Prostate gland (tissue), 2 donors: ENCODE data around the gene ACTRT2.

Source experiments
- POLR2A ChIP-seq: fragments of 450-650 bp; IDR thresholded peaks from one replicate; pipeline ENCODE4 v1.6.1; 2016; ENCODE audit warnings: antibody characterized with exemption, mild to moderate bottlenecking
- POLR2AphosphoS5 ChIP-seq: sonication (generic); formaldehyde crosslinking; IDR thresholded peaks from one replicate; pipeline ENCODE4 v1.6.1; 2017; ENCODE audit warnings: antibody characterized with exemption
- TF ChIP-seq, protein P1 (sequence below), 4 experiments: fragments of 200-600 bp in 2 of 4; fragments of 450-650 bp in 2 of 4; sonication (generic) in 2 of 4; IDR thresholded peaks; 1 replicate in 3 of 4; 2 replicates in 1 of 4; pipeline ENCODE4 v1.5.1; 2016 to 2019; ENCODE audit warnings: antibody characterized with exemption in 4 of 4, mild to moderate bottlenecking in 2 of 4, moderate library complexity in 2 of 4

DNA sequence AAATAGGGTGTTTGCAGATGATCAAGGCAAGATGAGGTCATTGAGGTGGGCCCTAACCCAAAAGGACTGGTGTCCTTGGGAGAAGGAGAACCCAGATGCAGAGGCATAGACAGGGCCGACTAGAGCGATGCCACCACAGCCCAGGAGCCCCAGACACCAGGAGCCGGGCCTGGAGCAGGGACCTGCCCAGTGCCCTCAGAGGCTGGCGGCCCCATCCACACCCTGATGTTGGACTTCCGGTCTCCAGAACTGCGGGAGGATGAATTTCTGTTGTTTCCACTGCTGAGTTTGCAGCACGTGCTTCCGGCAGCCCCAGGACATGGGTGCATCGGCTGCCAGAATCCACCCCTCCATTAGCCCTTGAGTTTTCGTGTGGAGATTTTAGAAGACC is 7.2 kb upstream of the ACTRT2 start:
- TF ChIP-seq, protein P1, sequence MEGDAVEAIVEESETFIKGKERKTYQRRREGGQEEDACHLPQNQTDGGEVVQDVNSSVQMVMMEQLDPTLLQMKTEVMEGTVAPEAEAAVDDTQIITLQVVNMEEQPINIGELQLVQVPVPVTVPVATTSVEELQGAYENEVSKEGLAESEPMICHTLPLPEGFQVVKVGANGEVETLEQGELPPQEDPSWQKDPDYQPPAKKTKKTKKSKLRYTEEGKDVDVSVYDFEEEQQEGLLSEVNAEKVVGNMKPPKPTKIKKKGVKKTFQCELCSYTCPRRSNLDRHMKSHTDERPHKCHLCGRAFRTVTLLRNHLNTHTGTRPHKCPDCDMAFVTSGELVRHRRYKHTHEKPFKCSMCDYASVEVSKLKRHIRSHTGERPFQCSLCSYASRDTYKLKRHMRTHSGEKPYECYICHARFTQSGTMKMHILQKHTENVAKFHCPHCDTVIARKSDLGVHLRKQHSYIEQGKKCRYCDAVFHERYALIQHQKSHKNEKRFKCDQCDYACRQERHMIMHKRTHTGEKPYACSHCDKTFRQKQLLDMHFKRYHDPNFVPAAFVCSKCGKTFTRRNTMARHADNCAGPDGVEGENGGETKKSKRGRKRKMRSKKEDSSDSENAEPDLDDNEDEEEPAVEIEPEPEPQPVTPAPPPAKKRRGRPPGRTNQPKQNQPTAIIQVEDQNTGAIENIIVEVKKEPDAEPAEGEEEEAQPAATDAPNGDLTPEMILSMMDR (IDR thresholded peaks at IDR 0.05): no peak
- TF ChIP-seq POLR2A (no peak), POLR2AphosphoS5 (no peak)
